OCI-LY3 (cell line): ENCODE measurements around the gene PRODH.

ENCODE experiments used
- CTCF ChIP-seq: fragments of 200-600, 300-600 bp; sonication (generic); IDR thresholded peaks from 2 replicates; pipeline ENCODE4 v1.5.1; 2014; ENCODE audit warnings: antibody characterized with exemption, low read length, low read depth
- EZH2phosphoT487 ChIP-seq: fragments of 200-600 bp; shearing (Covaris generic); IDR thresholded peaks from 2 replicates; pipeline ENCODE4 v1.6.1; 2018; ENCODE audit warnings: antibody characterized with exemption, mixed run types, low read depth

GRCh38 chr22:18975434-18976196 is 39.5 kb upstream of the PRODH start:
- no peak for TF ChIP-seq CTCF
- no peak for TF ChIP-seq EZH2phosphoT487
